Suprapubic skin (tissue), 4 donors: Measurements from ENCODE around the gene CRB1.

Experiments used
- CTCF ChIP-seq, 2 donors: fragments of 200-600 bp in 1 of 2; fragments of 450-650 bp in 1 of 2; sonication (generic) in 1 of 2; IDR thresholded peaks; one replicate each; pipeline ENCODE4 v1.5.1; 2016 to 2019; ENCODE audit warnings: antibody characterized with exemption in 2 of 2, mild to moderate bottlenecking in 1 of 2, moderate library complexity in 1 of 2
- EP300 ChIP-seq: sonication (generic); formaldehyde crosslinking; IDR thresholded peaks from one replicate; pipeline ENCODE4 v1.6.1; 2017; ENCODE audit warnings: antibody characterized with exemption
- POLR2A ChIP-seq, 2 donors: fragments of 450-650 bp; IDR thresholded peaks; one replicate each; pipeline ENCODE4 v1.6.1; 2017; ENCODE audit warnings: antibody characterized with exemption in 2 of 2, mild to moderate bottlenecking in 2 of 2, moderate library complexity in 2 of 2
- POLR2AphosphoS5 ChIP-seq, 3 donors: sonication (generic); formaldehyde crosslinking; IDR thresholded peaks; one replicate each; pipeline ENCODE4 v1.6.1; 2017; ENCODE audit warnings: antibody characterized with exemption in 3 of 3

GRCh38 chr1:197465528-197466327 lies 197.7 kb downstream of the CRB1 start:
- TF ChIP-seq CTCF (IDR thresholded peaks at IDR 0.05) (no peak), POLR2AphosphoS5 (IDR thresholded peaks at IDR 0.05) (no peak), EP300 (no peak), POLR2A (IDR thresholded peaks at IDR 0.05) (no peak)
